OCI-LY7 (cell line): ENCODE measurements around the gene ACTG2.

Experiments used
- EZH2phosphoT487 ChIP-seq: fragments of 200-600 bp; sonication (generic); IDR thresholded peaks from 2 replicates; pipeline ENCODE4 v1.6.1; 2018; ENCODE audit warnings: low read depth, borderline replicate concordance, mild to moderate bottlenecking, mixed run types, antibody characterized with exemption, low read length, moderate library complexity, mixed read lengths
- TF ChIP-seq, protein P1 (sequence below): fragments of 200-600 bp; sonication (generic); conservative IDR thresholded peaks from 2 replicates; pipeline ENCODE4 v1.5.1; 2014; ENCODE audit warnings: mild to moderate bottlenecking, antibody characterized with exemption, low read length, moderate library complexity, mixed read lengths

GRCh38 chr2:73899801-73900336, 7.1 kb downstream of the ACTG2 start:
- TF ChIP-seq, protein P1, sequence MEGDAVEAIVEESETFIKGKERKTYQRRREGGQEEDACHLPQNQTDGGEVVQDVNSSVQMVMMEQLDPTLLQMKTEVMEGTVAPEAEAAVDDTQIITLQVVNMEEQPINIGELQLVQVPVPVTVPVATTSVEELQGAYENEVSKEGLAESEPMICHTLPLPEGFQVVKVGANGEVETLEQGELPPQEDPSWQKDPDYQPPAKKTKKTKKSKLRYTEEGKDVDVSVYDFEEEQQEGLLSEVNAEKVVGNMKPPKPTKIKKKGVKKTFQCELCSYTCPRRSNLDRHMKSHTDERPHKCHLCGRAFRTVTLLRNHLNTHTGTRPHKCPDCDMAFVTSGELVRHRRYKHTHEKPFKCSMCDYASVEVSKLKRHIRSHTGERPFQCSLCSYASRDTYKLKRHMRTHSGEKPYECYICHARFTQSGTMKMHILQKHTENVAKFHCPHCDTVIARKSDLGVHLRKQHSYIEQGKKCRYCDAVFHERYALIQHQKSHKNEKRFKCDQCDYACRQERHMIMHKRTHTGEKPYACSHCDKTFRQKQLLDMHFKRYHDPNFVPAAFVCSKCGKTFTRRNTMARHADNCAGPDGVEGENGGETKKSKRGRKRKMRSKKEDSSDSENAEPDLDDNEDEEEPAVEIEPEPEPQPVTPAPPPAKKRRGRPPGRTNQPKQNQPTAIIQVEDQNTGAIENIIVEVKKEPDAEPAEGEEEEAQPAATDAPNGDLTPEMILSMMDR: no peak
- no peak for TF ChIP-seq EZH2phosphoT487
